ENCODE data around the gene TRMT10C. TPM values are rescaled to one million over a fixed set of nuclear protein-coding genes. Genes with fewer than 3 reads are reported as not detected.

The TRMT10C gene
- total and polyA plus RNA-seq, 9 of the 15 experiments (the other 6 are each of a cell fraction or from before 2014, with no cell fraction given): 48.6 to 106 (median 63.9) TPM

GRCh38 chr3:101573449-101574387, 12.1 kb downstream of the TRMT10C start, which contains the start of gene PCNP (continued):
- no peak for TF ChIP-seq RCOR1 (IDR thresholded peaks at IDR 0.05; ENCODE audit: borderline replicate concordance in 1 of 2, low read depth in 2 of 2, low read length in 2 of 2)
- TF ChIP-seq, protein P1, sequence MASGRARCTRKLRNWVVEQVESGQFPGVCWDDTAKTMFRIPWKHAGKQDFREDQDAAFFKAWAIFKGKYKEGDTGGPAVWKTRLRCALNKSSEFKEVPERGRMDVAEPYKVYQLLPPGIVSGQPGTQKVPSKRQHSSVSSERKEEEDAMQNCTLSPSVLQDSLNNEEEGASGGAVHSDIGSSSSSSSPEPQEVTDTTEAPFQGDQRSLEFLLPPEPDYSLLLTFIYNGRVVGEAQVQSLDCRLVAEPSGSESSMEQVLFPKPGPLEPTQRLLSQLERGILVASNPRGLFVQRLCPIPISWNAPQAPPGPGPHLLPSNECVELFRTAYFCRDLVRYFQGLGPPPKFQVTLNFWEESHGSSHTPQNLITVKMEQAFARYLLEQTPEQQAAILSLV (tag; IDR thresholded peaks at IDR 0.05): no peak
- TF ChIP-seq SRF (CRISPR knock-in tag; IDR thresholded peaks at IDR 0.05): peak in 1 of 2 experiments; percentile 85; a peak in 2 of 4 replicates
- TF ChIP-seq CHD7 (IDR thresholded peaks at IDR 0.05; ENCODE audit: low read depth, low read length): no peak
- no peak for TF ChIP-seq ZNF274 (IDR thresholded peaks at IDR 0.05; ENCODE audit: borderline replicate concordance, low read depth, low read length)
- TF ChIP-seq HDAC2 (IDR thresholded peaks at IDR 0.05): peak; percentile 94
- TF ChIP-seq ILK (tag; IDR thresholded peaks at IDR 0.05; ENCODE audit: borderline replicate concordance, low read depth): no peak
- TF ChIP-seq ZNF174 (CRISPR knock-in tag; IDR thresholded peaks at IDR 0.05): no peak
- TF ChIP-seq SRSF7 (optimal IDR thresholded peaks at IDR 0.05; ENCODE audit: low read depth, low read length): no peak
- TF ChIP-seq NFIX (CRISPR knock-in tag; IDR thresholded peaks at IDR 0.05; ENCODE audit: low read depth): no peak
- no peak for TF ChIP-seq SMARCE1 (IDR thresholded peaks at IDR 0.05)
